Panc1 (cell line): ENCODE measurements around the gene RALGAPB.

ENCODE experiments used
- SIN3A ChIP-seq: IDR thresholded peaks from 2 replicates; pipeline ENCODE4 v1.6.1; 2012; ENCODE audit warnings: low read depth, mild to moderate bottlenecking, low read length, moderate library complexity, borderline replicate concordance; ENCODE audit not compliant: insufficient read depth
- TF ChIP-seq, protein P1 (sequence below): fragments of 450-650 bp; IDR thresholded peaks from 2 replicates; pipeline ENCODE4 v1.5.1; 2017; ENCODE audit warnings: mild to moderate bottlenecking

DNA sequence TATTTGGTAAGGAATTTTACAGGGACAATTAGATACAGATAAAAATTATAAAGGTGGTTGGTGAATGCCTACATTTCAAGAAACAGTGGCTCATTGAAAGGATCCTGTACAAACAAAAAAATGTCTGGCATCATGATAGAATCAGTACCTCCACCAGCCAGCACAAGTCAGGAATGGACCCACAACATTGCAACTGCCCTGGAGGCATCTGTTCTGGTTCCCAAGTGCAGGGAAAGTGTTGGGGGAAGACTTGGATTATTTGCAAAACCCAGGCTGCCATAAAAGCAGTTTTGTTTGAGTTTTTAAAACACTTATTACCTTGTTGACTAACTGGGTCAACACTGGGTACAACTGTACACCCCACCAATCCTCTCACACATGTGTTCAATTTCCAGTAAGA, 153.3 kb downstream of the RALGAPB start:
- TF ChIP-seq, protein P1, sequence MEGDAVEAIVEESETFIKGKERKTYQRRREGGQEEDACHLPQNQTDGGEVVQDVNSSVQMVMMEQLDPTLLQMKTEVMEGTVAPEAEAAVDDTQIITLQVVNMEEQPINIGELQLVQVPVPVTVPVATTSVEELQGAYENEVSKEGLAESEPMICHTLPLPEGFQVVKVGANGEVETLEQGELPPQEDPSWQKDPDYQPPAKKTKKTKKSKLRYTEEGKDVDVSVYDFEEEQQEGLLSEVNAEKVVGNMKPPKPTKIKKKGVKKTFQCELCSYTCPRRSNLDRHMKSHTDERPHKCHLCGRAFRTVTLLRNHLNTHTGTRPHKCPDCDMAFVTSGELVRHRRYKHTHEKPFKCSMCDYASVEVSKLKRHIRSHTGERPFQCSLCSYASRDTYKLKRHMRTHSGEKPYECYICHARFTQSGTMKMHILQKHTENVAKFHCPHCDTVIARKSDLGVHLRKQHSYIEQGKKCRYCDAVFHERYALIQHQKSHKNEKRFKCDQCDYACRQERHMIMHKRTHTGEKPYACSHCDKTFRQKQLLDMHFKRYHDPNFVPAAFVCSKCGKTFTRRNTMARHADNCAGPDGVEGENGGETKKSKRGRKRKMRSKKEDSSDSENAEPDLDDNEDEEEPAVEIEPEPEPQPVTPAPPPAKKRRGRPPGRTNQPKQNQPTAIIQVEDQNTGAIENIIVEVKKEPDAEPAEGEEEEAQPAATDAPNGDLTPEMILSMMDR, result no peak
- no peak for TF ChIP-seq SIN3A
